Tibial artery (tissue), 4 donors: Measurements from ENCODE around the gene IMMP2L.
"Not testable (repeated sequence)": the region's sequence is repeated elsewhere in the genome, so short reads cannot be mapped to it uniquely, and the experiment has no call there.

Experiments
- DNase-seq, 2 donors: peaks; one replicate each; pipeline ENCODE4 v3.0.0-alpha.2; 2019
- H3K27ac ChIP-seq, 2 donors: fragments of 200-600 bp; sonication (generic) in 1 of 2; 1 replicate in 1 of 2; 2 replicates in 1 of 2; pipeline ENCODE4 v1.5.1; 2018 to 2019; ENCODE audit warnings: mild to moderate bottlenecking in 1 of 2
- H3K27me3 ChIP-seq, 2 donors: fragments of 200-600 bp; sonication (generic) in 1 of 2; one replicate each; pipeline versions ENCODE4 v1.5.1 to v1.6.0; 2016 to 2019
- H3K36me3 ChIP-seq, 3 donors: fragments of 200-600 bp; sonication (generic) in 2 of 3; one replicate each; pipeline ENCODE4 v1.5.1; 2016 to 2019; ENCODE audit warnings: mild to moderate bottlenecking in 2 of 3
- H3K4me1 ChIP-seq, 4 donors: fragments of 200-600 bp; sonication (generic) in 2 of 4; 1 replicate in 3 of 4; 2 replicates in 1 of 4; pipeline ENCODE4 v1.5.1; 2016 to 2019
- H3K4me3 ChIP-seq, 2 donors: fragments of 200-600 bp; sonication (generic) in 1 of 2; 1 replicate in 1 of 2; 2 replicates in 1 of 2; pipeline ENCODE4 v1.5.1; 2018 to 2019; ENCODE audit warnings: mild to moderate bottlenecking in 2 of 2
- H3K9me3 ChIP-seq, 3 donors: fragments of 200-600 bp; sonication (generic) in 1 of 3; one replicate each; pipeline ENCODE4 v1.5.1; 2016 to 2019
- CTCF ChIP-seq, 2 experiments: fragments of 200-600 bp in 1 of 2; fragments of 450-650 bp in 1 of 2; IDR thresholded peaks; one replicate each; pipeline ENCODE4 v1.5.1; 2017 to 2019; ENCODE audit warnings: antibody characterized with exemption in 2 of 2, mild to moderate bottlenecking in 1 of 2, moderate library complexity in 1 of 2
- intact Hi-C: fragments of 100-400 bp; cut with DNase I; formaldehyde crosslinking; loops from one replicate; pipeline ENCODE4 v1.15.0; 2023; ENCODE audit warnings: low total_unique reads

Gene IMMP2L

GRCh38 chr7:111074071-111074747, 488.1 kb downstream of the IMMP2L start:
- DNase-seq: no peak
- H3K27ac ChIP-seq: no peak overlapping the region
- intact Hi-C loops: no loop called here

GRCh38 chr7:111072658-111073057, 489.6 kb downstream of the IMMP2L start:
- peaks cover 0 to 58% (median 0%) of the 10 kb centered on the region in 4 donors for H3K4me1 ChIP-seq
- H3K36me3 ChIP-seq, H3K27ac ChIP-seq, H3K27me3 ChIP-seq, intact Hi-C loops, DNase-seq, H3K9me3 ChIP-seq, H3K4me3 ChIP-seq: not testable (repeated sequence)

More at GRCh38 chr7:111074071-111074747, 488.1 kb downstream of the IMMP2L start:
- no peaks in the 10 kb centered on the region for H3K27me3 ChIP-seq
- H3K4me3 ChIP-seq: no peak overlapping the region
- no peak for TF ChIP-seq CTCF (IDR thresholded peaks at IDR 0.05)
- H3K9me3 ChIP-seq: no peaks in the 10 kb centered on the region
- H3K4me1 ChIP-seq: peaks cover 0 to 43% (median 0%) of the 10 kb centered on the region in 4 donors
- no peaks in the 10 kb centered on the region for H3K36me3 ChIP-seq

- no peak for DNase-seq
- Histone ChIP-seq H3K27me3 (no peaks in the 10 kb centered on the region), H3K36me3 (no peaks in the 10 kb centered on the region), H3K4me1 (peaks cover 0 to 66% (median 0%) of the 10 kb centered on the region in 4 donors), H3K27ac (no peak overlapping the region), H3K4me3 (no peak overlapping the region), H3K9me3 (no peaks in the 10 kb centered on the region)
- TF ChIP-seq CTCF (IDR thresholded peaks at IDR 0.05): no peak
- intact Hi-C loops: no loop called here
Measured at GRCh38 chr7:111071556-111071955, 490.7 kb downstream of the IMMP2L start.

- Histone ChIP-seq H3K36me3 (no peaks in the 10 kb centered on the region), H3K4me3 (no peak overlapping the region), H3K27ac (no peak overlapping the region), H3K4me1 (peaks cover 0 to 53% (median 0%) of the 10 kb centered on the region in 4 donors), H3K9me3 (no peaks in the 10 kb centered on the region), H3K27me3 (no peaks in the 10 kb centered on the region)
- intact Hi-C loops: no loop called here
- TF ChIP-seq CTCF (IDR thresholded peaks at IDR 0.05): no peak
- DNase-seq: no peak
Measured at GRCh38 chr7:111068618-111069017, 493.7 kb downstream of the IMMP2L start.

GRCh38 chr7:111067682-111068081, 494.6 kb downstream of the IMMP2L start:
- Histone ChIP-seq H3K4me3 (no peak overlapping the region), H3K4me1 (peaks cover 0 to 51% (median 0%) of the 10 kb centered on the region in 4 donors), H3K36me3 (no peaks in the 10 kb centered on the region), H3K9me3 (no peaks in the 10 kb centered on the region), H3K27ac (no peak overlapping the region), H3K27me3 (no peaks in the 10 kb centered on the region)
- DNase-seq: no peak
- no peak for TF ChIP-seq CTCF (IDR thresholded peaks at IDR 0.05)
- intact Hi-C loops: no loop called here

GRCh38 chr7:111067251-111067650, 495.0 kb downstream of the IMMP2L start:
- Histone ChIP-seq H3K27ac (no peak overlapping the region), H3K36me3 (no peaks in the 10 kb centered on the region), H3K4me1 (peaks cover 0 to 47% (median 0%) of the 10 kb centered on the region in 4 donors), H3K9me3 (no peaks in the 10 kb centered on the region), H3K4me3 (no peak overlapping the region), H3K27me3 (no peaks in the 10 kb centered on the region)
- intact Hi-C loops: no loop called here
- no peak for TF ChIP-seq CTCF (IDR thresholded peaks at IDR 0.05)
- DNase-seq: no peak
